Gastrocnemius medialis (tissue), 4 donors: ENCODE measurements around the gene NEBL. TPM values are rescaled to one million over a fixed set of nuclear protein-coding genes. Genes with fewer than 3 reads are reported as not detected.

Source experiments
- ATAC-seq, 2 donors: fragments of 150-250 bp; one replicate each; pipeline ENCODE4 v1.9.1; 2016
- DNase-seq, 2 donors: peaks; one replicate each; pipeline ENCODE4 v3.0.0-alpha.2; 2019
- H3K27ac ChIP-seq, 4 donors: fragments of 200-600 bp; sonication (generic); 1 replicate in 1 of 4; 2 replicates in 3 of 4; pipeline ENCODE4 v1.5.1; 2016 to 2018; ENCODE audit warnings: mild to moderate bottlenecking in 2 of 4, moderate library complexity in 1 of 4
- H3K27me3 ChIP-seq, 3 donors: fragments of 200-600 bp; sonication (generic) in 2 of 3; 1 replicate in 1 of 3; 2 replicates in 2 of 3; pipeline versions ENCODE4 v1.5.1 to v1.6.0; 2016 to 2019; ENCODE audit warnings: mild to moderate bottlenecking in 1 of 3, moderate library complexity in 1 of 3
- H3K36me3 ChIP-seq, 2 donors: fragments of 200-600 bp; sonication (generic) in 1 of 2; one replicate each; pipeline ENCODE4 v1.5.1; 2017 to 2018
- H3K4me1 ChIP-seq, 2 donors: fragments of 200-600 bp; sonication (generic) in 1 of 2; one replicate each; pipeline ENCODE4 v1.5.1; 2016 to 2017; ENCODE audit warnings: mild to moderate bottlenecking in 2 of 2
- H3K4me3 ChIP-seq, 4 donors: fragments of 200-600 bp; sonication (generic) in 3 of 4; 1 replicate in 1 of 4; 2 replicates in 3 of 4; pipeline ENCODE4 v1.5.1; 2016 to 2019; ENCODE audit warnings: mild to moderate bottlenecking in 2 of 4
- H3K9me3 ChIP-seq, 3 donors: fragments of 200-600 bp; sonication (generic) in 2 of 3; 1 replicate in 1 of 3; 2 replicates in 2 of 3; pipeline ENCODE4 v1.5.1; 2016 to 2019
- CTCF ChIP-seq, 5 experiments: fragments of 450-650 bp in 3 of 5; fragments of 200-600 bp in 2 of 5; sonication (generic) in 2 of 5; IDR thresholded peaks in 4 of 5; conservative IDR thresholded peaks in 1 of 5; 1 replicate in 4 of 5; 2 replicates in 1 of 5; pipeline ENCODE4 v1.5.1; 2016 to 2019; ENCODE audit warnings: antibody characterized with exemption in 5 of 5, mild to moderate bottlenecking in 3 of 5, moderate library complexity in 3 of 5
- POLR2A ChIP-seq, 2 donors: fragments of 450-650 bp; IDR thresholded peaks; one replicate each; pipeline ENCODE4 v1.6.1; 2017; ENCODE audit warnings: antibody characterized with exemption in 2 of 2, mild to moderate bottlenecking in 2 of 2, moderate library complexity in 2 of 2
- in situ Hi-C, 4 donors: fragments of 200-750 bp; cut with MboI; loops; one replicate each; pipeline versions ENCODE4 v1.15.0 to v1.8.0; 2017; ENCODE audit warnings: low sequenced_read_pairs in 4 of 4
- intact Hi-C: fragments of 100-400 bp; cut with DNase I; formaldehyde crosslinking; loops from one replicate; pipeline ENCODE4 v1.15.1; 2023; ENCODE audit warnings: low total_unique reads
- total RNA-seq, 4 donors: library from RNA; depleted of rRNA; stranded (reverse); fragments of >200 nt; gene quantifications; one replicate each; pipeline versions ENCODE4 v1.1.0 to v1.2.3, GENCODE V29; 2016

NEBL gene
- total RNA-seq, 4 donors from 2014 or later, result 1.6 to 2.7 (median 2.5) TPM

- no peaks in the 10 kb centered on the region for H3K36me3 ChIP-seq
- in situ Hi-C loops (loop anchor here in 2 of 4 donors (25.0 kb wide), 2 partner anchors 410 to 1440 kb away; no protein-coding TSS in a partner anchor), intact Hi-C loops (no loop called here)
- H3K9me3 ChIP-seq, result no peaks in the 10 kb centered on the region
- TF ChIP-seq CTCF (IDR thresholded peaks at IDR 0.05 in 4 of 5, conservative IDR thresholded peaks at IDR 0.05 in 1 of 5), result no peak
- no peak for TF ChIP-seq POLR2A (IDR thresholded peaks at IDR 0.05)
- DNase-seq (no peak), ATAC-seq (no peak)
- H3K27ac ChIP-seq, result no peak overlapping the region
- no peak overlapping the region for H3K4me3 ChIP-seq
- H3K4me1 ChIP-seq, result no peaks in the 10 kb centered on the region
- no peaks in the 10 kb centered on the region for H3K27me3 ChIP-seq
Observed at GRCh38 chr10:20852303-20852702, 44.8 kb downstream of the NEBL start.

- intact Hi-C loops, result no loop called here
- no peak for TF ChIP-seq POLR2A (IDR thresholded peaks at IDR 0.05)
- TF ChIP-seq CTCF (IDR thresholded peaks at IDR 0.05 in 4 of 5, conservative IDR thresholded peaks at IDR 0.05 in 1 of 5), result no peak
- ATAC-seq (no peak), DNase-seq (no peak)
- Histone ChIP-seq H3K4me1 (no peaks in the 10 kb centered on the region), H3K4me3 (no peak overlapping the region), H3K27ac (no peak overlapping the region), H3K27me3 (no peaks in the 10 kb centered on the region), H3K36me3 (no peaks in the 10 kb centered on the region), H3K9me3 (no peaks in the 10 kb centered on the region)
- in situ Hi-C loops, result no loop called here
Observed at GRCh38 chr10:20847512-20847911, 49.6 kb downstream of the NEBL start.

GRCh38 chr10:20846263-20846662 is 50.8 kb downstream of the NEBL start:
- Histone ChIP-seq H3K4me1 (no peaks in the 10 kb centered on the region), H3K4me3 (no peak overlapping the region), H3K9me3 (no peaks in the 10 kb centered on the region), H3K27me3 (no peaks in the 10 kb centered on the region), H3K36me3 (no peaks in the 10 kb centered on the region), H3K27ac (no peak overlapping the region)
- DNase-seq, result no peak
- no peak for TF ChIP-seq POLR2A (IDR thresholded peaks at IDR 0.05)
- TF ChIP-seq CTCF (IDR thresholded peaks at IDR 0.05 in 4 of 5, conservative IDR thresholded peaks at IDR 0.05 in 1 of 5), result no peak
- no peak for ATAC-seq
- intact Hi-C loops (no loop called here), in situ Hi-C loops (no loop called here)

- in situ Hi-C loops, result no loop called here
Observed at GRCh38 chr10:20841419-20841818, 55.7 kb downstream of the NEBL start.

More at GRCh38 chr10:20841419-20841818, 55.7 kb downstream of the NEBL start:
- Histone ChIP-seq H3K27me3 (no peaks in the 10 kb centered on the region), H3K27ac (no peak overlapping the region), H3K4me1 (no peaks in the 10 kb centered on the region), H3K36me3 (no peaks in the 10 kb centered on the region), H3K9me3 (peaks cover 0 to 3% (median 0%) of the 10 kb centered on the region in 3 donors), H3K4me3 (no peak overlapping the region)
- ATAC-seq (no peak), DNase-seq (no peak)
- no peak for TF ChIP-seq CTCF (IDR thresholded peaks at IDR 0.05 in 4 of 5, conservative IDR thresholded peaks at IDR 0.05 in 1 of 5)
- TF ChIP-seq POLR2A (IDR thresholded peaks at IDR 0.05), result no peak
- intact Hi-C loops, result no loop called here
